ENCODE results near the gene LIAS.
"Not testable (repeated sequence)": the region's sequence is repeated elsewhere in the genome, so short reads cannot be mapped to it uniquely, and the experiment has no call there.

The LIAS gene

DNA sequence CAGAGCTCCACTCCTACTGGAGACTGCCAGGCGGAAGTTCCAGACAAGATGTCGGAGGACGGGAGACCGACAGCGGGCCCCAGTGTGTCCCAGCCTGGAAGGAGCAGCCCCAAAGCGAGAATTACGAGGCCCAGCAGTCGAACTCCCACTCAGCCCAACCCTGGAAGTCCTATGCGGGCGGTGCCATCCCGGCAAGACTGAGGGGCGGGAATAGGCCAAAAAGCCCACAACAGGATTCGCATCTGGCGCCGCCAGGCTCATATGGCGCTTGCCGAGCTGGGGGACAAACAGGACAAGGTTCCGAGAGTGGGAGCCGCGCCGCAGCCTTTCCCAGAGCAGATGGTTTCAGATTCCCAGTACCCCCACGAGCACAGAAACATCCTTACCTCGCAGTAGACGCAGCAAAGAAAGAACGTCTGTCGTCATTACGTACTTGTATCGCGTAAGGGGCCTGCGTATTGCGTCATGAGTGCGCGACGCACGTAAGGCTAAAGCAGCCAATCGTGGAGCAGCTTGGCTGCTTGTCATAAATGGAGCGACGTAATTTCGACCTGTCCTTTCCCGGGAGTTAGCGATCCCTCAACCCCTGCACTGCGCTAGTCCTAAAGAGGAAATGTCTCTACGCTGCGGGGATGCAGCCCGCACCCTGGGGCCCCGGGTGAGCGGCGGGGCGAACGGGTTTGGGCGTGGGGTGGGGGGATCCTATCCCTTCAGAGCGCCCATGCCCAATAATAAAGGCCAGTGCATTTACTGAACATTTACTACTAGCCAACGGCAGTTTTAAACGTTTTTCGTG lies at the start of gene LIAS, which contains the start of gene RPL9:
LIAS (plus strand) TSS at position 552 of the 796 bp plus-strand sequence; CDS start at position 614, 62 bp downstream.
RPL9 (minus strand) TSS at position 418 of the 796 bp plus-strand sequence. CDS start 483 bp downstream, outside the sequence.
- peak; percentile 84 for DNase-seq

DNA sequence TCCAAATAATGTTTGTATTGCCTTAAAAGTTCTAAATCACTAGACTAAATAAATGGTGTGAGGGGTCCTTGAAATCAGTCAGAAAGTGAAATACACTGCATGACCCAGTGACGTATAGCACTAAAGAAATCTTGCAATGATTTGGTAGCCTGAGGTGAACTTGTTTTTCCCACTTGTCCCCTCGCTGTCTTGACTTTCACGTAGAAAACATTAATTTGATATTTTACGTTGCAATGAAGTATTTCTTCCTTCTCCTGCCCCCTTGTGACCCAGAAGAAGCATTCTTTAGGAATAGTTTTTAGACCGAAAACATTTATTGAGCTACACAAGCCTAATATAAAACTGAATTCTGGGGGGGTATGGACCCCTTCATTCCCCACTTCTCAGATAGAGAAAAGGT lies 48.4 kb upstream of the LIAS start:
- DNase-seq, result no peak

DNA sequence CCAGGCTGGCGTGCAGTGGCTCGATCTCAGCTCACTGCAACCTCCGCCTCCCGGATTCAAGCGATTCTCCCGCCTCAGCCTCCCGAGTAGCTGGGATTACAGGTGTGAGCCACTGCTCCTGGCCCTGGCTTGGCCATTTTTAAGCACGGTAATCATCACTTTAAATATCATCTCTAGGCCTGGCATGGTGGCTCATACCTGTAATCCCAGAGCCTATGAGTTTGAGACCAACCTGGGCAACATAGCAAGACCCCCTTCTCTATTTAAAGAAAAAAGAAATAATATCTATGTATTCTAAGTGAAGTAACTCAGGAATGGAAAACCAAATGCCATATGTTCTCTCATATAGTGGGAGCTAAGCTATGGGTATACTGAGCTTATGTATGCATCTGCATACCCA lies 47.3 kb upstream of the LIAS start:
- DNase-seq, result not testable (repeated sequence)

DNA sequence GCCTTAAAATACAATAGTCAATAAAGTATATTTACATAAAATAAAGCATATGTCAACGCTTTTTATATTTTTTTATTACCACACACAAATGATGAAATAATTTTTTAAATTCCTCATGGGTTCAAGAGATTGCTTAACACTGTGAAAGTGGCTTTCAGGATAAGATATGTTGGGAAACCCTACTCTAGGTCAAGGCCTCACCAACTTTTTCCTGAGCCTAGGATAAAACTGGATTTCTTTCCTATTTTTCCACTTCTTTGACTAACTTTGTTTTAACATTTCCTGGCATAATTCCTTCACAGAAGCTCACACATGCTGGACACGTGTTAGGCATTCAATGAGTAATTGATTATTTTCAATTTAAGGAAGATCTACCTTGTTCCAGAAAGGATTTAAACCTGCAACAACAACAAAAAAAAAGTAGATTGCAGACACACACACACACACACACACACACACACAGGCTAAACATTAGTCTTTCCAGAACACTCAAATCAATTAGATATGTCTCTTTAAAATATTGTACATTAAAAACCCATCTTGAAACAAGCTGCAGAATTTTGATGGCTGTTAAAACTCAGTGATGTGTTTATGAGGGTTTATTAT lies 43.1 kb upstream of the LIAS start:
- no peak for DNase-seq

DNA sequence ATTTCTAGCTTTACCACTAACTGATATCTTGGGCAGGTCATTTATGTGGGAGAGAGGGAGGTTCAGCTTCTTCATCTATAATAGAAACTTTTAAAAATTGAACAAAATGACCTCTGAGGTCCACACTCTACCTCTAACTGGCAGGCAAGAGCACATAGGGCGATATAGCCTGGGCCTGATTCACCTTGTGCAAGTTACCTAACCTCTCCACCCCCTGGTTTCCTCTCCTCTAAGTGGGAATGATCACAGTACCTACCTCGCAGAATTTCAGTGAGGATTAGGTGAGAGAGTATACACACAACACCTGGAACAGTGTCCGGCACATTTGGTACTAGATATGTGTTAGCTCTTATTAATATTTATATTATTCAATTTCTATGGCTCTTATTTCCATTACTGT lies 36.6 kb upstream of the LIAS start:
- DNase-seq, result no peak

DNA sequence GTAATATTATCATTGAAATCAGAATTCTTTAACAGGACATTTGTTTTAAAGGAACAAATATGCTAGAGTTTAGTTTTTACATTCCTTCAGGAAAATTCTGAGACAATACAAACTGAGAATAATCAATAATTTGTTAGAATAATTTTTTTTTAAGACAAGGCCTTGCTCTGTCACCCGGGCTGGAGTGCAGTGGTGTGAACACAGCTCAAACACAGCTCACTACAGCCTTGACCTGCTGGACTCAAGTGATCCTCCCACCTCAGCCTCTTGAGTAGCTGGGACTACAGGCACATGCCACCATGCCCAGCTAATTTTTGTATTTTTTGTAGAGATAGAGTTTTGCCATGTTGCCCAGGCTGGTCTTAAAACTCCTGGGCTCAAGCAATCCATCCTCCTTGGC lies 33.6 kb upstream of the LIAS start:
- DNase-seq, result not testable (repeated sequence)

DNA sequence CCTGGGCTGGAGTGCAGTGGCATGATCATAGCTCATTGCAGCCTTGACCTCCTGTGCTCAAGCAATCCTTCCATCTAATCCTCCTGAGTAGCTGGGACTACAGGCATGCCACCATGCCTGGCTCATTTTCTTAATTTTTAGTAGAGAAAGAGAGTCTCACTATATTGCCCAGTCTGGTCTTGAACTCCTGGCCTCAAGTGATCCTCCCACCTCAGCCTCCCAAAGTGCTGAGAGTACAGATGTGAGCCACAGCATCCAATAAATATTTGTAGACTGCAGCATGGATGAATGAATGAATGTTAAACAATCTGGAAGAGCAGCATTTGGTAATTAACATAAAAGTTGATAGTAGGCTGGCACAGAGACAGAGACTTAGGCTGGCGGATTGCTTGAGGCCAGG lies 32.1 kb upstream of the LIAS start:
- no peak for DNase-seq

DNA sequence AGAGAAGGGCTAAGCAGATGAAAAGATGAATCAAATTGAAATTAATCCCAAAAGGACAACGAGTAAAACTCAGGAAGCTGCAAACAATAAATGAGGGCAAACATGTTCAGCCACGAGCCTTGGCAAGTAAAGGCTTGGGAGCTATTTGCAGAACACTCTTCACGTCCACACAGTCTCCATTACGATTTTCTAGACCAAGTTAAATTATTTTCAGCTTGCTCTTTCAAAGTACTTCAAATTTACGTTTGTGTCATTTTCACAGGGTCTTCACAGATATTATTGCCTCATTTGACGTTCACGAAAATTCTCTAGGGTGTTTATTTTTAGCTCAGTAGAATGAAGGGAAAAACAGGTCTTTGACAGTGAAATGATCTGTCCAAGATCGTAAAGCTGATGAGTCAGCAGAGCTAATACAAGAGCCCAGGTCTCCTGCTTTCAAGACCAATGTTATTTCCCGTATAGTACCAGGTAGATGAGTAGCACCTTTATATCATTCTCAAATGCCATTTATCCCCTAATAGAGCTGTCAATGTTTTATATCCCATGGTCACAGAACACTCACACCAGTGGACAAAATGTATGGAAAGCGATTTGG lies 31.2 kb upstream of the LIAS start:
- DNase-seq, result no peak

DNA sequence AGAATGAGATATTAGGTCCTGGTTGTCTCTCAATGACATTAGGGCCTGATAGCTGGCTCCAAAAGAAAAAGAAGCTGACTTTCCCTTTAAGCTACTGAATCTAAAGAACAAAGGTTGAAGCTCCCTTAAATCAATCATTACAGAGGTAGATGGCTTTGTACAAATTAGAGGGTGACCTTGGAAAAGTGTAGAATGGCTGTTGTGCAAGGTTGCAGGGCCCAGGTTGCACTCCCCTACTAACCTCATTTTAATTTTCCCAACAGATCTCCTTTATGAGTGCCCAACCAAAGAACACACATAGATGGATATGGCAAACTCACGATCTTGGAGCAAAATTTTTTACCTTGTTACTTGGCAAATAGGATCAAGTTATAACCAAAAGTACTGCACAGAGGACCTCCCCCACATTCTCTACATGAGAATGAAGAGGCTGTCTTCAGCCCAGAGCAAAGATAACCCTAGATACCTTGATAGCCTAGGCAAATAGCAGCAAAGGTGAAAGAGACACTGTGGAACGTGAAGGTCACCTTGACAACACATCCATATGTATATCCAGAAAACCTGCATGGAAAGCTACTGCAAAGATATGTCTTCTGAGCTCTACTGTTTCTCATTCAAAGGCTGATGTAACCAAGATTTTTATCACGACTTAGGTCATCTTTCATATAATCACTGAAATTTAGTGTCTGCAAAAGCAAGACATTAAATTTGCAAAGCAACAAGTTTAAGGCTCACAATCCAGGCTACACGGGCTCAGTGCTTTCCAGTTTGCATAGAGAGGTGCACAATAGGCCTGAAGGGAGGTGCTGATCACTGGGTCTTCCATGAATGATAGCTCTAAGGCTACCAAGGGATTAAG lies 29.2 kb upstream of the LIAS start:
- no peak for DNase-seq

DNA sequence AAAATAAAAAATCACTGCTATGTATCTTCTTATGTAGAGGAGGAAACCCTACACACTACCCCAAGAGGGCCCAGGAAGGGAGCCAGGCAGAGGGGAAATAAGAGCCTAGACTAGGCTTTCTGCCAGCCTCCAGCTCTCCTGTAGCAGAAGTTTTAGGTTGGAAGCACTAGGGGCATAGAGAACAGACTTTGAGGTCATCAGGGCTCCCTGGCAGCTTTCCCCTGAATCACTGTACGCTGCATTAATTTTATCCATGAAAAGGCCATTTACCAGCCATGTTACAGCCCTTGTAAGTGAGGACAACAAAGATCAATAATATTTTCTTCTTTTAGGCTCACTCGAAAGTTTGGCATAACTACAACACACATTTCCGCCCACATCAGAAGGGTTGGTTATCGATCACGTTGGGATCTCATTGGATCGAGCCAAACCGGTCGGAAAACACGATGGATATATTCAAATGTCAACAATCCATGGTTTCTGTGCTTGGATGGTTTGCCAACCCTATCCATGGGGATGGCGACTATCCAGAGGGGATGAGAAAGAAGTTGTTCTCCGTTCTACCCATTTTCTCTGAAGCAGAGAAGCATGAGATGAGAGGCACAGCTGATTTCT lies 24.9 kb upstream of the LIAS start:
- no peak for DNase-seq

DNA sequence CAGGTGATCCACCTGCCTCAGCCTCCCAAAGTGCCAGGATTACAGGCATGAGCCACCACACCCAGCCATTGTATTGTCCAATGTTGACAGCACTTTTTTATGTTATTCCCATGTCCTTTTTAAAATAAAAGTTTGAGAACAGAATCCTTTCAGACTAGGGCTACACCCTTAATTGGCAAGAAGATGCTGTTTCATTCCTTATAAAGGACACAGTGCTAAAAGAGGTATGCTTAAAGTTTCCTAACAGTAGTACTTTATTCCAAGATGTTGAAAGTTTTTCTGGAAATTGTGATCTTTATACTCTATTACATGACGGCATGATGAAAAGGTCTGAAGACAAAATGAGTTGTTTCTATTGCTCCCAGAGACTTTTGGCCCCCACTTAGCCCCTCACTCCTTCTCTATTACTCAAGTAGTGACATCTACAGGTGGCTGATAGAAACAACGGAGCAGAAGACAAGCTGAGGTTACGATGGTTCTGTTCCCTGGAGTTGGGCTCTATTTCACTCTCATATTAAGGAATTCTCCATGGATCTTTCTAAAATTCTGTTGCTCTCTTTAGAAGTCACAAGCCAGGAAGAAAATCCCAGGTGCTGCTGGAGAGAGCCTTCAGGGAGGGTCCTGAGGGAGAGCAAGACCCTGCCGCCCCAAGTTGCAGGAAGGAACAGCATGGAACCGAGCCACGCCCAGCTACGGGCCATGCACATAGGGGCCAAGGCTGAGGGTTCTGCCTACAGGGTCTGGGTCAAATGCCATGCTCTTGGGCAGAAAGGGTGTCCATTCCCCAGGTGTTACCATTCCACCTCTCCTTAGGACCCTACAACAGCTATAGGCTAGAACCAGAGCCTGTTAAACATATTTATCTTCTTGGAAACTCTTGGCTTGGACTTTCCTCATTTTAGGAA lies 22.9 kb upstream of the LIAS start:
- no peak for DNase-seq

DNA sequence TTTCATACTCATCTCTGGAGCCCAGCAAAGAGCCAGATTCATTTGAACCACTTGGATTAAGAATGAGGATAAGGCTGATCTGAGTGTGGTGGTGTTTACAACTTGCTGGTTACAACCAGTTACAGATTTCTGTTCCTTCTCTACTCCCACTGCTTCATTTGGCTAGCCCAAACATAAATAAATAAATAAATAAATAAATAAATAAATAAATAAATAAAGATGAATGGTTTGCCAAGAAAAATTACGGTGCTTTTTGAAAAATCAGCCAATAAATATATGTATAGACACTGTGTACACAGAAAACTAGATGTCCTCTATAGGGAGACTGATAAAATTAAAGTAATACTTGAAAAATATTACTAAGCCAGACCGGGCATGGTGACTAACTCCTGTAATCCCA lies 17.3 kb upstream of the LIAS start:
- no peak for DNase-seq

DNA sequence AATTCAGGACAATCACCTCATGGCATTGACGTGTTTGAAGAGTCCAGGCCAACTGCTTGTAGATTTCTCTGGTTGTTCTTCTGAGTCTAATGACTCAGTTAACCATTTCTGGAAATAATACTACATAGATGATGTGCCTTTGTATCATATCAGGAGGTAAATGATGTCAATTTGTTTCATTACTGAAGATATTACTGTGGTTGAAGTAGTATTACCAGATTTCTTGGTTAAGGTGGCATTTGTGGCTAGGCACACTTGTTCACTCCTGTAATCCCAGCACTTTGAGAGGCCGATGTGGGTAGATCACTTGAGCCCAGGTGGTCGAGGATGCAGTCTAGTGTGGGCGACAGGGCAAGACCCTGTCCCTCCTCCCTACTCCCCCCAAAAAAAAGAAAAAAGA lies 15.9 kb upstream of the LIAS start:
- DNase-seq, result no peak

DNA sequence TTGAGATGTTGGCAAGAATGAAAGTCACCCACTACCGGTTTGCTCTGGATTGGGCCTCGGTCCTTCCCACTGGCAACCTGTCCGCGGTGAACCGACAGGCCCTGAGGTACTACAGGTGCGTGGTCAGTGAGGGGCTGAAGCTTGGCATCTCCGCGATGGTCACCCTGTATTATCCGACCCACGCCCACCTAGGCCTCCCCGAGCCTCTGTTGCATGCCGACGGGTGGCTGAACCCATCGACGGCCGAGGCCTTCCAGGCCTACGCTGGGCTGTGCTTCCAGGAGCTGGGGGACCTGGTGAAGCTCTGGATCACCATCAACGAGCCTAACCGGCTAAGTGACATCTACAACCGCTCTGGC lies 12.4 kb upstream of the LIAS start:
- no peak for DNase-seq

DNA sequence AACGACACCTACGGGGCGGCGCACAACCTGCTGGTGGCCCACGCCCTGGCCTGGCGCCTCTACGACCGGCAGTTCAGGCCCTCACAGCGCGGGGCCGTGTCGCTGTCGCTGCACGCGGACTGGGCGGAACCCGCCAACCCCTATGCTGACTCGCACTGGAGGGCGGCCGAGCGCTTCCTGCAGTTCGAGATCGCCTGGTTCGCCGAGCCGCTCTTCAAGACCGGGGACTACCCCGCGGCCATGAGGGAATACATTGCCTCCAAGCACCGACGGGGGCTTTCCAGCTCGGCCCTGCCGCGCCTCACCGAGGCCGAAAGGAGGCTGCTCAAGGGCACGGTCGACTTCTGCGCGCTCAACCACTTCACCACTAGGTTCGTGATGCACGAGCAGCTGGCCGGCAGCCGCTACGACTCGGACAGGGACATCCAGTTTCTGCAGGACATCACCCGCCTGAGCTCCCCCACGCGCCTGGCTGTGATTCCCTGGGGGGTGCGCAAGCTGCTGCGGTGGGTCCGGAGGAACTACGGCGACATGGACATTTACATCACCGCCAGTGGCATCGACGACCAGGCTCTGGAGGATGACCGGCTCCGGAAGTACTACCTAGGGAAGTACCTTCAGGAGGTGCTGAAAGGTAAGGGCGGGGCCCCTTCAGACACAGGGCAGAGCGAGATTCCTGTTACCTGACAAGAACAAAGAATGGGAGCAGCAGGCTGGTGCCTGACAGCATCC lies 11.8 kb upstream of the LIAS start:
- no peak for DNase-seq

DNA sequence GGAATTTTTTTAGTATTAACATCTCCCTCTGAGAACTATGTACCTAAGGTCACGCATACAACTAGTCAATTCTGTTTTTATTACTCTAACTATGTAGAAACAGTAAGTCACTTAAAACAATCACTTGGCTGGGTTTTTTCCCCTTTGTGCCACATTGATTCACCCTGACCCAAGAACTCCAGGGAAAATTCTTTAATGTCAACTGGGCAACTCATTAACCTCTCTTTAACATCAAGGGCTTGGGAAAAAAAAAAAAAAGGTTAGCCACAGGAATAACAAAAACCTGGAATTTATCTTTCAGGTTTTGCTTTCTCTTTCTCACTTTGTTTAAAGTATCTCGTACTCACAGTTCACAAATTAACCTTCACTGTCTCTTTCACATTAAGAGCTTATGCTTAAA lies 8.2 kb upstream of the LIAS start:
- no peak for DNase-seq

DNA sequence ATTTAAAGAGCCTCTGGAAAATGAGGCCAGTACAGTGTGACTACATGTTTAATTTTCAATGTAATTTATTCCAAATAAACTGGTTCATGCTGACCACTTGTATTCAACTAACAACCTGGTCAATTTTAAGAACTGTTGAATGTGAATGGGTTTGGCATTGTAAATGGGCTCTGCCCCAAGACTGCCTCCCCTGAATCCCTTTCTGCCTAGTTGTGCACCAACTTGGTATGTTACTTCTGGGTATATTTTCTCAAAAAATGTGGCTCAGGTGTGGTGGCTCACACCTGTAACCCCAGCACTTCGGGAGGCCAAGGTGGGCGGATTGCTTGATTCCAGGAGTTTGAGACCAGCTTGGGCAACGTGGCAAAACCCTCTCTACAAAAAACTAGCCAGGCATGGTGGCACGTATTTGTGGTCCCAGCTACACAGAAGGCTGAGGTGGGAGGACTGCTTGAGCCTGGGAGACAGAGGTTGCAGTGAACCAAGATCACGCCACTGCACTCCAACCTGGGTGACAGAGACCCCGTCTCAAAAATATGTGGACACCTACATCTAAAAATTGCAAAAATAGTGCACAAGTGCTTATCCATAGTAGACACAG lies 7.3 kb upstream of the LIAS start:
- DNase-seq, result no peak

DNA sequence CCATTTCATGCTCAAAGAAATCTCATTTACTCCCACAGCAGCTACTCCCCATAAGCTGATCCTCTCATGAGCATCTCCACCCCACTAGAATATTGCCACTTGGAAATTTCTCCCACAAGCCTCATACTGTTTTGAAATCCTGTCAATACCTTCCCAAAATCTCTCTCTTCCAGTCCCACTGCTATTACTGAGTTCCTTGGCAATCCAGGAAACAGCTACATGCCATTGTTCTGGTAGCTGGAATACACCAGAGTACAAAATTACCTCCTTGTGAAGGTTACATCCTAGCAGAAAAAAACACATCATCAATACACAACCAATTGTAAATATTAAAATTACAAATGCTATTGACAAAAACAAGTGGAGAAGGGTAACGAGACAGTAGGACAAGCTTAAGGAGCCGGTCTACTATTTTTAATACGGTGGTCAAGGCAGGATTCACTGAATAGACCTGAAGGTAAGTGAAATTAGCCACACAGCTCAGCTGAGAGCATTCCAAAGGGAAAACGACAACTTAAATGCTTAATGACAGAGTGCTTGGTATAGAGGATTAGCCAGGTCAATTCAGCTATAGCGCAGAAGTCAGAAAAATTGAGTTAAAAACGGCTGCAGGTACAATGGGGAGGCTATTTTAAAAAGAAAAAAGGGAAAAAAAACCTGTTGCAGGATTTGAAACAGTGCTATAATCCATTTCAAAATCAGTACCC lies 6.5 kb upstream of the LIAS start:
- DNase-seq, result no peak

DNA sequence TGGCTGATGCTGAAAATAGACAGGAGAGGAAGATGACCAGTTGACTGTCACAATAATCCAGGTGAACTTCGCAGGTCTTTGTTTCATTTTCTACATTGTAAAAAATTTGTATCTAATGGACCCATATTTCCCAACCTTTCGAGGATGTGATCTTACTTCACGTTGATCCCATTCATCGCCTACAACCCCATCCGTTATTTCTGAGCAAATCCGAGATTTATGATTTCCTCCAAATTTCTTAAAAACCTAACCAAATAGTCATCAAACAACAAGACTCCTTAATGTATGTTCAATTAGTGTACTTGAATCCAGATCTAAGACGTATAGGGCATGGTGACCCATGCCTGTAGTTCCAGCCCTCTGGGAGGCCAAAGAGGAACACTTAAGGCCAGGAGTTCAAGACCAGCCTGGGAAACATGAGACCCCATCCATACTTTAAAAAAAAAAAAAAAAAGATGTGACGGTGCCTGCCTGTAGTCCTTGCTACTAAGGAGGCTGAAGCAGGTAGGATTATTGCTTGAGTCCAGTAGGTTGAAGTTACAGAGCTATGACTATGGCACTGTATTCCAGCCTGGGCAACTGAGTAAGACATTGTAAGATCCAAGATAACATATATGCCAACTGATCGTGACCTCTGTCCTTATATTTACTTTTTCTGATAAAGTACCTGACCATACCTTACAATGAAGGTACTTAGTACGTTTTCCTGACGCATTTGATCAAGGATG lies 5.8 kb upstream of the LIAS start:
- DNase-seq, result no peak

Data from NCI-H2171 (cell line).